ENCODE measurements around the gene PRX.
A peak's percentile ranks its signal among the peaks of the same experiment; 100 is the strongest.
"Not testable (repeated sequence)": the region's sequence is repeated elsewhere in the genome, so short reads cannot be mapped to it uniquely, and the experiment has no call there.

Gene PRX

GRCh38 chr19:40413291-40413845 lies at the start of gene PRX:
PRX (minus strand) TSS chr19:40413378; CDS start chr19:40407932, 5,446 bp downstream.
- no peak for DNase-seq (ENCODE audit: low read depth)

GRCh38 chr19:40461669-40462221 lies 48.6 kb upstream of the PRX start:
- no peak for DNase-seq (ENCODE audit: low read depth)

GRCh38 chr19:40460185-40460584 lies 47.0 kb upstream of the PRX start:
- no peak for DNase-seq (ENCODE audit: low read depth)

- DNase-seq (ENCODE audit: low read depth), result no peak
Observed at GRCh38 chr19:40458597-40458974, 45.4 kb upstream of the PRX start.

- DNase-seq (ENCODE audit: low read depth), result no peak
Observed at GRCh38 chr19:40457953-40458596, 44.9 kb upstream of the PRX start.

GRCh38 chr19:40457048-40457447 lies 43.9 kb upstream of the PRX start:
- no peak for DNase-seq (ENCODE audit: low read depth)

- not testable (repeated sequence) for DNase-seq (ENCODE audit: low read depth)
Observed at GRCh38 chr19:40453943-40454342, 40.8 kb upstream of the PRX start.

- DNase-seq (ENCODE audit: low read depth), result no peak
Observed at GRCh38 chr19:40453151-40453735, 40.1 kb upstream of the PRX start.

- DNase-seq (ENCODE audit: low read depth), result no peak
Observed at GRCh38 chr19:40452016-40452415, 38.8 kb upstream of the PRX start.

GRCh38 chr19:40450664-40451063 lies 37.5 kb upstream of the PRX start:
- no peak for DNase-seq (ENCODE audit: low read depth)

GRCh38 chr19:40449506-40449905 lies 36.3 kb upstream of the PRX start:
- DNase-seq (ENCODE audit: low read depth), result no peak

GRCh38 chr19:40446263-40446784 lies 33.1 kb upstream of the PRX start:
- DNase-seq (ENCODE audit: low read depth), result no peak

GRCh38 chr19:40445780-40446262 lies 32.6 kb upstream of the PRX start:
- DNase-seq (ENCODE audit: low read depth), result no peak

GRCh38 chr19:40444825-40445312 lies 31.7 kb upstream of the PRX start:
- no peak for DNase-seq (ENCODE audit: low read depth)

GRCh38 chr19:40444000-40444824 lies 31.0 kb upstream of the PRX start, which contains the start of gene SERTAD3:
SERTAD3 (minus strand) TSS chr19:40444335; CDS start chr19:40442080, 2,255 bp downstream.
- DNase-seq (ENCODE audit: low read depth), result peak; percentile 92

GRCh38 chr19:40443131-40443999 lies 30.2 kb upstream of the PRX start:
- DNase-seq (ENCODE audit: low read depth), result peak; percentile 95

- no peak for DNase-seq (ENCODE audit: low read depth)
Observed at GRCh38 chr19:40442328-40443130, 29.4 kb upstream of the PRX start.

GRCh38 chr19:40441719-40442253 lies 28.6 kb upstream of the PRX start:
- DNase-seq (ENCODE audit: low read depth), result no peak

GRCh38 chr19:40438284-40438683 lies 25.1 kb upstream of the PRX start:
- no peak for DNase-seq (ENCODE audit: low read depth)
